A549 treated with RU486 at 1 μM for 4 hours (cell line): ENCODE measurements around the gene UGT1A6. TPM values are rescaled to one million over a fixed set of nuclear protein-coding genes. Genes with fewer than 3 reads are reported as not detected.

Experiments
- total RNA-seq: library from RNA; stranded (reverse); fragments of 200-300 nt; extraction: Qiagen RNA extraction; gene quantifications from 5 replicates; pipeline ENCODE4 v1.2.3, GENCODE V29; 2022; ENCODE audit warnings: low read depth

Gene UGT1A6
- total RNA-seq = 1.2 to 2.3 TPM (median 1.6 TPM) in 5 replicates

DNA sequence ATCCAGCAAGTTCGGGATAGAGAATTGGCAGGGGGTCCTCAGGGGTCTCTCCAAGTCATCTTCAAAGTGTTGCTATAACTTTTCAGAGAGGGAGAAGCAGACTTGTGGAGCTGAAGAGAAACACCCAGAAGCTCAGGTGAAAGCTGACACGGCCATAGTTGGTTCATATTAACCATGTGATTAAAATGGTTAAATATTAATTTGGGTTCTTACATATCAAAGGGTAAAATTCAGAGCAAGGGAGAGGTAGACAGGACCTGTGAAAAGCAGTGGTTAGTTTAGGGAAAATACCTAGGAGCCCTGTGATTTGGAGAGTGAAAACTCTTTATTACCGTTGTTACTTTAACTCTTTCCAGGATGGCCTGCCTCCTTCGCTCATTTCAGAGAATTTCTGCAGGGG lies at the start of gene UGT1A6:
Gene UGT1A6, plus strand, starts transcription at position 243 of the 400 bp plus-strand sequence. Its CDS starts 115 bp downstream, at position 358.

DNA sequence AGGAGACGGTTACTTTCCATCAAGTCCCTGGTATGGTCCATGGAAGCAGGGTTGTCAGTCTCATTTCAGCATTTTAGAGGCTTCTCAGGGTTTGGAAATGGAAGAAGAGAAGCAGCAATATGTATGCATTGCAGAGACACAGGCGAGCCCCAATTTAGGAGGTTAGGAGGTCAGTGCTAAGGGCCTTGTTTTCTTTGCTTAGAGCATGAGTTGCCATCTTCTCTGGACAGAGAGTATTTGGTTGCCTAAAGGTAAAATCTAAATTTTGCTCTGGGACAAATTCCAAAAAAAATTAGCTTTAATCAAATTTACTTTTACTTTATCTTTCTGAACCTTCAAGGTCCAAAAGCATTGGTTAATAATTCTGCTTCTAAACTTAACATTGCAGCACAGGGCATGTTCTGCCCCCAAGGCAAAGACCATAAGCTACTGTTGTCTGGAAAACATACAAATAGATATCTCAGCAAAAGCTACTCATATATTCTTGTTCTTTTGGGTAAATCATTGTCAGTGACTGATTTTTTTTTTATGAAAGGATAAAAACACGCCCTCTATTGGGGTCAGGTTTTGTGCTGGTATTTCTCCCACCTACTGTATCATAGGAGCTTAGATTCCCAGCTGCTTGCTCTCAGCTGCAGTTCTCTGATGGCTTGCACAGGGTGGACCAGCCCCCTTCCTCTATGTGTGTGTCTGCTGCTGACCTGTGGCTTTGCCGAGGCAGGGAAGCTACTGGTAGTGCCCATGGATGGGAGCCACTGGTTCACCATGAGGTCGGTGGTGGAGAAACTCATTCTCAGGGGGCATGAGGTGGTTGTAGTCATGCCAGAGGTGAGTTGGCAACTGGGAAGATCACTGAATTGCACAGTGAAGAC lies 21.2 kb upstream of the UGT1A6 start, which contains the start of gene UGT1A9:
Gene UGT1A9, plus strand, starts transcription at position 609 of the 872 bp plus-strand sequence. Its CDS starts 37 bp downstream, at position 646.

DNA sequence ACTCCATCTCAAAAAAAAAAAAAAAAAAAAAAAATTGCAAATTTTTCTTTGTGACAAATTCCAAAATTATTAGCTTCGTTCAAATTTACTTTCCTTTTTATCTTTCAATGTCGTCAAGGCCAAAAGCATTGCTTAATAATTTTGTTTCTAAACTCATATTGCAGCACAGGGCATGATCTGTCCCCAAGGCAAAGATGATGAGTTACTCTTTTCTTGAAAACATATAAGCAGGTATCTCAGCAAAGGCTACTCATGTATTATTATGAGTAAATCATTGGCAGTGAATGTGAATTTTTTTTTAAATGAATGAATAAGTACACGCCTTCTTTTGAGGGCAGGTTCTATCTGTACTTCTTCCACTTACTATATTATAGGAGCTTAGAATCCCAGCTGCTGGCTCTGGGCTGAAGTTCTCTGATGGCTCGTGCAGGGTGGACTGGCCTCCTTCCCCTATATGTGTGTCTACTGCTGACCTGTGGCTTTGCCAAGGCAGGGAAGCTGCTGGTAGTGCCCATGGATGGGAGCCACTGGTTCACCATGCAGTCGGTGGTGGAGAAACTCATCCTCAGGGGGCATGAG lies 11.1 kb upstream of the UGT1A6 start, which contains the start of gene UGT1A7:
Gene UGT1A7, plus strand, starts transcription at position 381 of the 579 bp plus-strand sequence. Its CDS starts 37 bp downstream, at position 418.

DNA sequence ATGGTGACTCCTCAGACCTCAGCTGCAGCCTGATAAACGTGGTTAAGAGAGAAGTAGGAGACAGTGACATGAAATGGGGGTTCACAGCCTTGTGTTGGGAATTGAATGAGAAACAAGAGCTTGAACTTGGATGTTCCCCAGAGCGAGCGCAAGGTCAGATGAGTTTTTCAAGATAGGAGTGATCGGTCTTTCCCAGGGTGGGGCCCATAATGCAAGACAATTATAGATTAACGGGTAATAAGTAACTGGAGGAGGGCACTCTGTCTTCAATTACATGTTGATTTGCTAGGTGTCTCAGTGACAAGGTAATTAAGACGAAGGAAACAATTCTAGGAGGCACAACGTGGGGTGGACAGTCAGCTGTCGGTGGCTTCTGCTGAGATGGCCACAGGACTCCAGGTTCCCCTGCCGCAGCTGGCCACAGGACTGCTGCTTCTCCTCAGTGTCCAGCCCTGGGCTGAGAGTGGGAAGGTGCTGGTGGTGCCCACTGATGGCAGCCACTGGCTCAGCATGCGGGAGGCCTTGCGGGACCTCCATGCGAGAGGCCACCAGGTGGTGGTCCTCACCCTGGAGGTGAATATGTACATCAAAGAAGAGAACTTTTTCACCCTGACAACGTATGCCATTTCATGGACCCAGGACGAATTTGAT lies 20.0 kb downstream of the UGT1A6 start, which contains the start of gene UGT1A5:
Gene UGT1A5, plus strand, starts transcription at position 297 of the 651 bp plus-strand sequence. Its CDS starts 85 bp downstream, at position 382.

DNA sequence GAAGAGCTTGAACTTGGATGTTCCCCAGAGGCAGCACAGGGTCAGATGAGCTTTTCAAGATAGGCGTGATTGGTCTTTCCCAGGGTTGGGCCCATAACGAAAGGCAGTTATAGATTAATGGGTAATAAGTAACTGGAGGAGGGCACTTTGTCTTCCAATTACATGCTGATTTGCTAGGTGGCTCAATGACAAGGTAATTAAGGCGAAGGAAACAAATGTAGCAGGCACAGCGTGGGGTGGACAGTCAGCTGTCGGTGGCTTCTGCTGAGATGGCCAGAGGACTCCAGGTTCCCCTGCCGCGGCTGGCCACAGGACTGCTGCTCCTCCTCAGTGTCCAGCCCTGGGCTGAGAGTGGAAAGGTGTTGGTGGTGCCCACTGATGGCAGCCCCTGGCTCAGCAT lies 25.9 kb downstream of the UGT1A6 start, which contains the start of gene UGT1A4:
Gene UGT1A4, plus strand, starts transcription at position 185 of the 400 bp plus-strand sequence. Its CDS starts 85 bp downstream, at position 270.

DNA sequence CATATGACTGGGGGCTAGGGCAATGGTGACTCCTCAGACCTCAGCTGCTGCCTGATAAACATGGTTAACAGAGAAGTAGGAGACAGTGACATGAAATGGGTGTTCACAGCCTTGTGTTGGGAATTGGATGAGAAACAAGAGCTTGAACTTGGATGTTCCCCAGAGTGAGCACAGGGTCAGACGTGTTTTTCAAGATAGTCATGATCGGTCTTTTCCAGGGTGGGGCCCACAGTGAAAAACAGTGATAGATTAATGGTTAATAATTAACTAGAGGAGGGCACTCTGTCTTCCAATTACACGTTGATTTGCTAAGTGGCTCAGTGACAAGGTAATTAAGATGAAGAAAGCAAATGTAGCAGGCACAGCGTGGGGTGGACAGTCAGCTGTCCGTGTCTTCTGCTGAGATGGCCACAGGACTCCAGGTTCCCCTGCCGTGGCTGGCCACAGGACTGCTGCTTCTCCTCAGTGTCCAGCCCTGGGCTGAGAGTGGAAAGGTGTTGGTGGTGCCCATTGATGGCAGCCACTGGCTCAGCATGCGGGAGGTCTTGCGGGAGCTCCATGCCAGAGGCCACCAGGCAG lies 36.1 kb downstream of the UGT1A6 start, which contains the start of gene UGT1A3:
Gene UGT1A3, plus strand, starts transcription at position 320 of the 579 bp plus-strand sequence. Its CDS starts 85 bp downstream, at position 405.

DNA sequence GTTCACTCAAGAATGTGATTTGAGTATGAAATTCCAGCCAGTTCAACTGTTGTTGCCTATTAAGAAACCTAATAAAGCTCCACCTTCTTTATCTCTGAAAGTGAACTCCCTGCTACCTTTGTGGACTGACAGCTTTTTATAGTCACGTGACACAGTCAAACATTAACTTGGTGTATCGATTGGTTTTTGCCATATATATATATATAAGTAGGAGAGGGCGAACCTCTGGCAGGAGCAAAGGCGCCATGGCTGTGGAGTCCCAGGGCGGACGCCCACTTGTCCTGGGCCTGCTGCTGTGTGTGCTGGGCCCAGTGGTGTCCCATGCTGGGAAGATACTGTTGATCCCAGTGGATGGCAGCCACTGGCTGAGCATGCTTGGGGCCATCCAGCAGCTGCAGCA lies 67.4 kb downstream of the UGT1A6 start, which contains the start of gene UGT1A1:
Gene UGT1A1, plus strand, starts transcription at position 228 of the 400 bp plus-strand sequence. Its CDS starts 18 bp downstream, at position 246.

DNA sequence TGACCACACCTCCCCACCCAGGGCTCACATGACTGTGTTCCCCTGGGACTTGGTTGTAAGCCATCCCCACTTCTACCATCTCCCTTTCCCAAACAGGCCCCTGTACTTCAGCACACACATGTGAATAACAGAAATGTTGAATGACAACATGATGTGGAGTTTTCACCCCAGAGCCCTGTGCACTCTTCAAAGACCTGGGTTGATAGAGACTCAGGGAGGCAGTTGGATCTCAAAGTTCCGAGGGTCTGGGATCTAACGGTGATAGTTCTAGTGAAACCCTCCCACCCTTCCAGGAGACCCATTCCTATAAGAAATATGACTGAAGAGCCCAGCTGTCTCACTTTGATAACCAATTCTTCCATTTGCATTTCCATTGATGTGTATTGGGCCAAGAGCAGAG lies 85.3 kb downstream of the UGT1A6 start, which contains the start of gene MROH2A:
Gene MROH2A, plus strand, starts transcription at position 301 of the 400 bp plus-strand sequence. CDS start 1,029 bp downstream, outside the sequence.

Other genes with a start within 250 kb of the UGT1A6 start
- 20.3 to 24.5 TPM (median 22.4 TPM) in 5 replicates for gene USP40, start 126.1 kb upstream of the UGT1A6 start, total RNA-seq
- 0.06 to 0.13 TPM in 2 of 5 replicates, not detected in the others for gene UGT1A8, start 75.3 kb upstream of the UGT1A6 start, total RNA-seq
- 0.15 to 0.17 TPM in 2 of 5 replicates, not detected in the others for gene UGT1A10, start 56.4 kb upstream of the UGT1A6 start, total RNA-seq
- 3.5 to 6.8 TPM (median 4.9 TPM) in 5 replicates for gene UGT1A9, start 21.0 kb upstream of the UGT1A6 start, total RNA-seq
- 3.4 to 6.3 TPM (median 3.9 TPM) in 5 replicates for gene UGT1A7, start 11.0 kb upstream of the UGT1A6 start, total RNA-seq
- gene UGT1A5, start 20.0 kb downstream of the UGT1A6 start, total RNA-seq = not detected in 5 replicates
- gene UGT1A4, start 25.8 kb downstream of the UGT1A6 start, total RNA-seq = 0.05 to 0.10 TPM in 2 of 5 replicates, not detected in the others
- gene UGT1A3, start 36.2 kb downstream of the UGT1A6 start, total RNA-seq = 0.10 to 0.22 TPM (median 0.13 TPM) in 3 of 5 replicates, not detected in the others
- gene UGT1A1, start 67.4 kb downstream of the UGT1A6 start, total RNA-seq = 0.66 to 1.2 TPM (median 0.83 TPM) in 5 replicates
- 0.18 to 0.31 TPM (median 0.24 TPM) in 4 of 5 replicates, not detected in the other for gene MROH2A, start 85.4 kb downstream of the UGT1A6 start, total RNA-seq
- gene HJURP, start 161.6 kb downstream of the UGT1A6 start, total RNA-seq = 76.2 to 89.5 TPM (median 80.6 TPM) in 5 replicates
- gene TRPM8, start 224.5 kb downstream of the UGT1A6 start, total RNA-seq = 0.13 to 0.21 TPM (median 0.15 TPM) in 3 of 5 replicates, not detected in the others